ENCODE measurements around the gene TOM1. TPM values are rescaled to one million over a fixed set of nuclear protein-coding genes. Genes with fewer than 3 reads are reported as not detected.
"Not testable (repeated sequence)": the region's sequence is repeated elsewhere in the genome, so short reads cannot be mapped to it uniquely, and the experiment has no call there.

TOM1 gene
- total RNA-seq, 1 experiment from 2014 or later = 22.3 TPM

GRCh38 chr22:35363566-35364086, 63.9 kb downstream of the TOM1 start:
- Mint-ChIP-seq H3K9me3 (no peaks in the 10 kb centered on the region), H3K27ac (peak overlapping the region in 1 of 3 experiments; percentile 39; a peak in 1 of 7 replicates), H3K27me3 (ENCODE audit: low read depth) (no peaks in the 10 kb centered on the region), H3K4me3 (no peak overlapping the region), H3K36me3 (ENCODE audit: insufficient read depth in 1 of 3, low read depth in 3 of 3) (no peaks in the 10 kb centered on the region), H3K4me1 (peaks cover 0 to 3% of the 10 kb centered on the region in 2 experiments; a peak in 2 of 4 replicates)
- H3K18ac ChIP-seq (ENCODE audit: insufficient read length, low read depth, low read length) = no peak overlapping the region
- no peak overlapping the region for H3K27ac ChIP-seq (ENCODE audit: insufficient read length, low read depth, low read length)
- H4K91ac ChIP-seq (ENCODE audit: insufficient read length, low read depth, low read length) = no peak overlapping the region
- H3K4me2 ChIP-seq (ENCODE audit: insufficient read depth, insufficient read length, low read length) = no peak overlapping the region
- H3K79me2 ChIP-seq (ENCODE audit: insufficient read depth, low read length) = no peaks in the 10 kb centered on the region
- H2BK120ac ChIP-seq (ENCODE audit: low read depth, low read length, poor library complexity, severe bottlenecking) = no peak overlapping the region
- no peak overlapping the region for H3K9ac ChIP-seq (ENCODE audit: extremely low read depth, insufficient read length, low read length)
- H3K79me1 ChIP-seq (ENCODE audit: insufficient read depth, low read depth, low read length, poor library complexity, severe bottlenecking) = no peaks in the 10 kb centered on the region
- no peak for DNase-seq
- no peak for TF ChIP-seq CTCF (conservative IDR thresholded peaks at IDR 0.05)
- no peak overlapping the region for H4K8ac ChIP-seq (replicated peaks; ENCODE audit: insufficient read length, low read depth, low read length)
- H3K23ac ChIP-seq (ENCODE audit: insufficient read length, low read depth, low read length) = no peak overlapping the region
- no peak overlapping the region for H3K56ac ChIP-seq (ENCODE audit: insufficient read length, low read depth, low read length)
- H3K4ac ChIP-seq (ENCODE audit: low read depth, low read length) = no peak overlapping the region
- no peak overlapping the region for H4K5ac ChIP-seq (ENCODE audit: insufficient read length, low read depth, low read length)
- no peaks in the 10 kb centered on the region for H3K9me3 ChIP-seq (ENCODE audit: control insufficient read depth, low read depth, low read length)
- no peaks in the 10 kb centered on the region for H3K4me1 ChIP-seq (ENCODE audit: insufficient read depth, low read length)
- H3T11ph ChIP-seq (ENCODE audit: low read length) = no peak overlapping the region
- no peak overlapping the region for H2AK5ac ChIP-seq (ENCODE audit: insufficient read length, low read length)
- H2AFZ ChIP-seq (ENCODE audit: low read length) = no peak overlapping the region
- no peak overlapping the region for H2BK12ac ChIP-seq (ENCODE audit: insufficient read length, low read depth, low read length)
- H3K23me2 ChIP-seq (ENCODE audit: insufficient read length, low read depth, low read length, poor library complexity, severe bottlenecking) = no peaks in the 10 kb centered on the region
- no peaks in the 10 kb centered on the region for H4K20me1 ChIP-seq (ENCODE audit: control insufficient read depth, insufficient read depth, insufficient read length)
- H3K27me3 ChIP-seq (ENCODE audit: insufficient read depth, low read length) = no peaks in the 10 kb centered on the region
- H3K14ac ChIP-seq (ENCODE audit: insufficient read depth, low read length) = no peak overlapping the region
- no peak overlapping the region for H2BK15ac ChIP-seq (ENCODE audit: low read depth, low read length)
- no peak overlapping the region for H2BK20ac ChIP-seq (ENCODE audit: low read depth, low read length, poor library complexity, severe bottlenecking)
- H2BK5ac ChIP-seq (ENCODE audit: insufficient read length, low read length) = no peak overlapping the region
- WGBS (ENCODE audit: extremely low coverage, insufficient read length, low lambda C conversion rate) = no CpG with 5 or more reads among the region's 11 CpGs

- not testable (repeated sequence) for H3T11ph ChIP-seq (ENCODE audit: low read length); H2AFZ ChIP-seq (ENCODE audit: low read length); H3K27me3 Mint-ChIP-seq (ENCODE audit: low read depth); H3K4me3 Mint-ChIP-seq; H4K20me1 ChIP-seq (ENCODE audit: control insufficient read depth, insufficient read depth, insufficient read length); H2BK5ac ChIP-seq (ENCODE audit: insufficient read length, low read length); H3K4me1 Mint-ChIP-seq; H3K23ac ChIP-seq (ENCODE audit: insufficient read length, low read depth, low read length); H3K14ac ChIP-seq (ENCODE audit: insufficient read depth, low read length); H2BK12ac ChIP-seq (ENCODE audit: insufficient read length, low read depth, low read length); H3K9me3 ChIP-seq (ENCODE audit: control insufficient read depth, low read depth, low read length); H2BK15ac ChIP-seq (ENCODE audit: low read depth, low read length); H3K27me3 ChIP-seq (ENCODE audit: insufficient read depth, low read length); H3K56ac ChIP-seq (ENCODE audit: insufficient read length, low read depth, low read length); H2BK20ac ChIP-seq (ENCODE audit: low read depth, low read length, poor library complexity, severe bottlenecking); H3K36me3 Mint-ChIP-seq (ENCODE audit: insufficient read depth in 1 of 3, low read depth in 3 of 3); H3K79me1 ChIP-seq (ENCODE audit: insufficient read depth, low read depth, low read length, poor library complexity, severe bottlenecking); H4K91ac ChIP-seq (ENCODE audit: insufficient read length, low read depth, low read length); H2AK5ac ChIP-seq (ENCODE audit: insufficient read length, low read length); H3K9me3 Mint-ChIP-seq; DNase-seq; H3K23me2 ChIP-seq (ENCODE audit: insufficient read length, low read depth, low read length, poor library complexity, severe bottlenecking); H3K27ac Mint-ChIP-seq; H3K79me2 ChIP-seq (ENCODE audit: insufficient read depth, low read length); H3K4me2 ChIP-seq (ENCODE audit: insufficient read depth, insufficient read length, low read length); H2BK120ac ChIP-seq (ENCODE audit: low read depth, low read length, poor library complexity, severe bottlenecking); H3K27ac ChIP-seq (ENCODE audit: insufficient read length, low read depth, low read length); H3K4me1 ChIP-seq (ENCODE audit: insufficient read depth, low read length); H3K18ac ChIP-seq (ENCODE audit: insufficient read length, low read depth, low read length); H3K4ac ChIP-seq (ENCODE audit: low read depth, low read length); H3K9ac ChIP-seq (ENCODE audit: extremely low read depth, insufficient read length, low read length); H4K5ac ChIP-seq (ENCODE audit: insufficient read length, low read depth, low read length); H4K8ac ChIP-seq (replicated peaks; ENCODE audit: insufficient read length, low read depth, low read length)
- WGBS (ENCODE audit: extremely low coverage, insufficient read length, low lambda C conversion rate) = no CpG with 5 or more reads among the region's 7 CpGs
Observed at GRCh38 chr22:35364230-35364629, 64.5 kb downstream of the TOM1 start.
